GM10266 (cell line): Measurements from ENCODE around the gene SAFB2.

Source experiments
- DNase-seq: peaks from one replicate; pipeline ENCODE4 v3.0.0; 2012; ENCODE audit errors: extremely low spot score
- TF ChIP-seq, protein P1 (sequence below): IDR thresholded peaks from 2 replicates; pipeline ENCODE4 v1.5.1; 2012; ENCODE audit warnings: mild to moderate bottlenecking, low read depth; ENCODE audit not compliant: control insufficient read depth, insufficient read depth; ENCODE audit errors: missing control alignments

Gene SAFB2

DNA sequence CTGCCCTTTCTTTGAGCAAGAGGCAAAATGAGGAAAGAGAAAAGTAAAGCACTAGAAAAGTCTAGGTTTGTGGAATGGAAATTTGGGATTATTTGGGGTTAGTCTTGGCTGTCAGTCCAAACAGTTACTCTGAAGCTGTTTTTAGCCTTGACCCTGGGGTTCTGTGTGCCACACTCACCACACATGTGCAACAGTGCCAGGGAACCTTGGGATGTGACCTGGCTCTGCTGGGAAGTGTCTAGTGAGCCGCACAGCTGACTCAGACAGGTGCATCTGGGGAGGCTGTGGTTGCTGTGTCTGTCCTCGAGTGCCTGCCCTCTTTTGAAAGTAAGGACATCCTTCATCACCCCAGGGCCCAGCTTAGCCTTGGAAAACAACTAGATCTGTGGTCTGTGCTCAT is 41.9 kb upstream of the SAFB2 start:
- no peak for DNase-seq
- TF ChIP-seq, protein P1, sequence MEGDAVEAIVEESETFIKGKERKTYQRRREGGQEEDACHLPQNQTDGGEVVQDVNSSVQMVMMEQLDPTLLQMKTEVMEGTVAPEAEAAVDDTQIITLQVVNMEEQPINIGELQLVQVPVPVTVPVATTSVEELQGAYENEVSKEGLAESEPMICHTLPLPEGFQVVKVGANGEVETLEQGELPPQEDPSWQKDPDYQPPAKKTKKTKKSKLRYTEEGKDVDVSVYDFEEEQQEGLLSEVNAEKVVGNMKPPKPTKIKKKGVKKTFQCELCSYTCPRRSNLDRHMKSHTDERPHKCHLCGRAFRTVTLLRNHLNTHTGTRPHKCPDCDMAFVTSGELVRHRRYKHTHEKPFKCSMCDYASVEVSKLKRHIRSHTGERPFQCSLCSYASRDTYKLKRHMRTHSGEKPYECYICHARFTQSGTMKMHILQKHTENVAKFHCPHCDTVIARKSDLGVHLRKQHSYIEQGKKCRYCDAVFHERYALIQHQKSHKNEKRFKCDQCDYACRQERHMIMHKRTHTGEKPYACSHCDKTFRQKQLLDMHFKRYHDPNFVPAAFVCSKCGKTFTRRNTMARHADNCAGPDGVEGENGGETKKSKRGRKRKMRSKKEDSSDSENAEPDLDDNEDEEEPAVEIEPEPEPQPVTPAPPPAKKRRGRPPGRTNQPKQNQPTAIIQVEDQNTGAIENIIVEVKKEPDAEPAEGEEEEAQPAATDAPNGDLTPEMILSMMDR = no peak

DNA sequence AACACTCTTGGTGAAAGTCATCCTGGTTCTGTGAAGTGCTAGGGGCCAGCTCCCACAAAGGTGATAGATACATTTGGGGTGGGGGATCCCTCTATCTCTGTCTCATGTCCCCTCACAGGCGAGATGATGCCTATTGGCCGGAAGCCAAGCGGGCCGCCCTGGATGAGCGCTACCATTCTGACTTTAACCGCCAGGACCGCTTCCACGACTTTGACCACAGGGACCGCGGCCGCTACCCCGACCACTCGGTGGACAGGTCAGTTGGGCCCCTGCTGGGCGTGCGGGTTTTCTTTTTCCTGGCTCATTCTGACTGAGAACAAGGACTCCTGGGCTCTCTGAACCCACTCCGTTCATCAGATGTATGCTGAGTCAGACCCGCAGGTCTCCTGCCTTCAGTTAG is 41.3 kb upstream of the SAFB2 start:
- TF ChIP-seq, protein P1 = no peak
- no peak for DNase-seq

DNA sequence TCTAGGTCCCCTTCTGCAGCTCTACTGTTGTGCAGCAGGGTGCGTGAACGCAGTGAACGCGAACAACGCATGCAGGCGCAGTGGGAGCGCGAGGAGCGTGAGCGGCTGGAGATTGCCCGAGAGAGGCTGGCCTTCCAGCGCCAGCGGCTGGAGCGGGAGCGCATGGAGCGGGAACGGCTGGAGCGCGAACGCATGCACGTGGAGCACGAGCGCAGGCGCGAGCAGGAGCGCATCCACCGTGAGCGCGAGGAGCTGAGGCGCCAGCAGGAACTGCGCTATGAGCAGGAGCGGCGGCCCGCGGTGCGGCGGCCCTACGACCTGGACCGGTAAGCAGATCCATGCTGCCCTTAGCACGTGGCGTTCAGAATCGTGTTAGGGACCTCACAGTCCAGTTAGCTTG is 38.9 kb upstream of the SAFB2 start:
- DNase-seq = no peak
- TF ChIP-seq, protein P1 = no peak

DNA sequence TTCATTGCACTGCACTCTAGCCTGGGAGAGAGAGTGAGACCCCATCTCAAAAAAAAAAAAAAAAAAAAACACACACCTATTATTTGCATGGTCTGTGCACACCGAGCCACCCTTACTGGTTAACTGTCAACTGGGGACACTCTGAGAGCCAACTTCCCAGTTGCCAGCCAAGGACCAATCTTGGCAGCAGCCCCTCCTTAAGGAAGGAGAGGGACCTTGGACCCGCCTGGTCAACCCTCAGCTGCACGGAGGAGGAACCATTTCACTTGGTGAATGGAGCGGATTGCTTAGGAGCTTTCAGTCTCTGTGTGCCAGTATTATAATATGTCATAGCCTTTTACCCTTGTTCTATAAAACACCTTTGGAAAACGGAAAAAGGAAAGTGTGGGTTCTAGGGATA is 32.8 kb upstream of the SAFB2 start:
- TF ChIP-seq, protein P1 = no peak
- no peak for DNase-seq

DNA sequence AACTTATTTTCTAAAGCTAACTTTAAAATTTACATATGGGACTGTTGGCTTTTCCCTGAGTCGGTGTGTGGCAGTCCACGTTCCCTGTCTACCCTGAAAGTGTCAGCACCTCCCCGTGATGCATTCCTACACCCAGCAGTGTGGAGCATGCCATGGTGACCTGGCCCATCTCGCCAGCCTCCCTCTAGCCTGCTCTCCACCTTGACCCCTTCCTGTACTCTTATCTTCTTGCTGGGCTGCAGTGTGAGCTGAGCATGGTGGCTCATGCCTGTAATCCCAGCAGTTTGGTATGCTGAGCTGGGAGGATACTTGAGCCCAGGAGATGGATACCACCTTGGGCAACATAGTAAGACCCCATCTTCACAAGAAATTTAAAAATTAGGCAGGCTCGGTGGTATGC is 32.4 kb upstream of the SAFB2 start:
- no peak for DNase-seq
- TF ChIP-seq, protein P1 = no peak

DNA sequence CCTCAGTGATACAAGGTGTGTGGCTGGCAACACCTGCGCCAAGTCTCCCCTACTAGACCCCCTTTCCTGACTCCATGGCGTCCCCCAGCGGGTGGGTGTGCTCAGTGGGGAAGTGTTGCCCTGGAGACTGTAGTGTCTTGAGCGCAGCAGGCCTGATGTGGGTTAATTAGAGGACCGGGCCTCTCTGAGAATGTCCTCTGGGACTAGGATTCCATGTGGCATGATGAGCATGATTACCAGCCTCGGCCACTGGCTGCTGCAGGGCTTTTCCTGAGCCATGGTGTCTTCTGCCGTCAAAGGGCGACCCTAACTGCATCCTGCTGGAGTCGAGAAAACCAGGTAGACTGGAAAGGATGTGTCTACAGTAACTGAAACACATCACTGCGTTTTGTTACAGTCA is 29.7 kb upstream of the SAFB2 start:
- no peak for DNase-seq
- TF ChIP-seq, protein P1 = no peak

DNA sequence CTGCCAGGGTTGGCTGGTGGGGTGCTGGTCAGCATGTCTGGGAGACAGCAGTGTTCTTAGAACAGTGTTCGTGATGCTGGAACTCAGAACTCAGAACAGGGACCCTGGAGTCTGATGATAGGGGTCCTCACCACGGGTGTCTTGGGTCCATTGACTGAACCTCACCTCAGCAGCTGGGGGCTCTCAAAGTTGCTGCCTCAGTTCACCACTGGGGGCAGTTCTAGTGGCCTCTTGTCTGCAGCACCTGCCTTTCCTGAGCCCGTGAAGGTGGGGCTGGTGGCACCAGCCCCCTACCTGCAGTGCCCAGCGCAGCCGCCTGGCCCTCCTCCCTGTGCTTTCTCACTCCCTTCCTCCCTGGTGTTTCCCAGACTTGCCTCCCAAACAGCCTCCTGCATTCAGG is 28.8 kb upstream of the SAFB2 start:
- TF ChIP-seq, protein P1 = no peak
- DNase-seq = no peak
